ENCODE results near the gene VSTM4.

The VSTM4 gene

DNA sequence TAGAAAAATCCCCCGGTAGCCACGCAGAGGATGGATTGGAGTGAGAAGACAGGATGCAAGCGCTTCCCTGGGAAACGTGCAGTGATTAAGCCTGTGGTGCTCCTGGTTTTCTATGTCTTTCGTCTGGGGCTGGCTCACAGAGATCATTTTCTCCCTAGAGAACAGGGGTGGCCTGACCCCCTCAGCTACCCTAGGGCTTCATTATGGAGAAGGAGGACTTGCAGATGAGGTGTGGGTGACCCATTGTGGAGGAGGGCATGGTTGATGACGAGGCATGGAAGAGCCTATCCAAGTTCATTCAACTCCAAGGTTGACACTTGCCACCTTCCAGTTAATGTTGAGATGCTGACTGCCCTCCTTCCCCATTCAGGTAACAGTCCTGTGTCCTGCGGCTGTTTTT, 75.9 kb downstream of the VSTM4 start:
- no peaks in the 10 kb centered on the region for H3K27me3 ChIP-seq (ENCODE audit: control insufficient read depth in 1 of 2, insufficient read depth in 2 of 2, low read length in 2 of 2)
- peaks cover 3 to 5% of the 10 kb centered on the region in 2 donors for H3K36me3 ChIP-seq (ENCODE audit: control insufficient read depth in 2 of 2, insufficient read depth in 2 of 2, low read length in 2 of 2)
- no peaks in the 10 kb centered on the region for H3K9me3 ChIP-seq (ENCODE audit: control insufficient read depth in 2 of 2, low read length in 2 of 2)
- H3K9ac ChIP-seq (ENCODE audit: low read length in 2 of 2): no peak overlapping the region
- H3K4me1 ChIP-seq (ENCODE audit: control insufficient read depth, insufficient read depth, low read length): no peaks in the 10 kb centered on the region
- H3K27ac ChIP-seq (ENCODE audit: low read length): no peak overlapping the region
- no peak overlapping the region for H3K4me3 ChIP-seq (ENCODE audit: low read length in 2 of 2)

DNA sequence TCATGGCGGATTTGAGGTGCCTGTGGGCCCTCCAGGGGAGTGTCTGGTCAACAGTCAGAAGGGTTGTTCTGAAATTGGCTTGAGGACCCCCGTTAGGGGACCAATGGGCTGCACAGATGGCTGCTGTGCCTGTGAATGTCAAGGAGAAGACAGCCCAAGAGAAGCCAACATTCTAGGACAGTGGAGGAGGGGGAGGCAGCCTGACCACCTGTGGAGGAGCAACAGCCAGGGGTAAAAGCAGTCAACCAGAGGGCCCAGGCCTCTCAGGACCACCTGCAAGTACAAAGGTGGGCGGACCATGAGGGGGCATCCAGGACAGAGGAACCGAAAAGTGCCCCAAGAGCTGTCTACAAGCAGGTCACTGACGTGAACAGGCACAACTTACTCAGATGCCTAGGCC, 76.6 kb downstream of the VSTM4 start:
- Histone ChIP-seq H3K9ac (ENCODE audit: low read length in 2 of 2) (no peak overlapping the region), H3K4me1 (ENCODE audit: control insufficient read depth, insufficient read depth, low read length) (no peaks in the 10 kb centered on the region), H3K27ac (ENCODE audit: low read length) (no peak overlapping the region), H3K9me3 (ENCODE audit: control insufficient read depth in 2 of 2, low read length in 2 of 2) (no peaks in the 10 kb centered on the region), H3K4me3 (ENCODE audit: low read length in 2 of 2) (no peak overlapping the region), H3K36me3 (ENCODE audit: control insufficient read depth in 2 of 2, insufficient read depth in 2 of 2, low read length in 2 of 2) (peaks cover 3 to 7% of the 10 kb centered on the region in 2 donors), H3K27me3 (ENCODE audit: control insufficient read depth in 1 of 2, insufficient read depth in 2 of 2, low read length in 2 of 2) (no peaks in the 10 kb centered on the region)

GRCh38 chr10:49037187-49037586, 78.1 kb downstream of the VSTM4 start:
- no peaks in the 10 kb centered on the region for H3K4me1 ChIP-seq (ENCODE audit: control insufficient read depth, insufficient read depth, low read length)
- no peak overlapping the region for H3K9ac ChIP-seq (ENCODE audit: low read length in 2 of 2)
- peaks cover 3 to 7% of the 10 kb centered on the region in 2 donors for H3K36me3 ChIP-seq (ENCODE audit: control insufficient read depth in 2 of 2, insufficient read depth in 2 of 2, low read length in 2 of 2)
- H3K27ac ChIP-seq (ENCODE audit: low read length): no peak overlapping the region
- no peaks in the 10 kb centered on the region for H3K9me3 ChIP-seq (ENCODE audit: control insufficient read depth in 2 of 2, low read length in 2 of 2)
- no peaks in the 10 kb centered on the region for H3K27me3 ChIP-seq (ENCODE audit: control insufficient read depth in 1 of 2, insufficient read depth in 2 of 2, low read length in 2 of 2)
- no peak overlapping the region for H3K4me3 ChIP-seq (ENCODE audit: low read length in 2 of 2)

DNA sequence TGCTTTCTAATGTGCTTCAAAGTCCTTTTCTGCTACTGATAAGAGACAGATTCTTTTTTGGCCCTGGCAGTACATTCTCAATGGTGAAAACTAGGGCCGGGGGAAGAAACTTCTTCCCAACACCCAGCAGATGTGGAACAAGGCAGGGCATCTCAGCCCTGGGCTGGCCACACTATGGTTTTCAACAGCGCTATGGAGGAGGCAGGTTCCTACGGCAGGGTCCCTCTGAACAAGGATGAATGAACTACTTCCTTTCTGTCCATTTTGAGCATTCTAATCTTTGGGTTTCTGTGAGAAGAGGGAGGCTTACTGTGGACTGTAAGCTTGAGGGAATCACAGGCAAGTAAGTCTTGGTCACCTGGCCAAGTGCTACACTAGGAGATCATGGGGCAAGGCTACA, 78.7 kb downstream of the VSTM4 start:
- H3K9me3 ChIP-seq (ENCODE audit: control insufficient read depth in 2 of 2, low read length in 2 of 2): no peaks in the 10 kb centered on the region
- H3K36me3 ChIP-seq (ENCODE audit: control insufficient read depth in 2 of 2, insufficient read depth in 2 of 2, low read length in 2 of 2): peaks cover 3 to 9% of the 10 kb centered on the region in 2 donors
- H3K9ac ChIP-seq (ENCODE audit: low read length in 2 of 2): no peak overlapping the region
- H3K27ac ChIP-seq (ENCODE audit: low read length): no peak overlapping the region
- H3K27me3 ChIP-seq (ENCODE audit: control insufficient read depth in 1 of 2, insufficient read depth in 2 of 2, low read length in 2 of 2): no peaks in the 10 kb centered on the region
- no peak overlapping the region for H3K4me3 ChIP-seq (ENCODE audit: low read length in 2 of 2)
- H3K4me1 ChIP-seq (ENCODE audit: control insufficient read depth, insufficient read depth, low read length): no peaks in the 10 kb centered on the region

- Histone ChIP-seq H3K27ac (ENCODE audit: low read length) (no peak overlapping the region), H3K4me1 (ENCODE audit: control insufficient read depth, insufficient read depth, low read length) (no peaks in the 10 kb centered on the region), H3K36me3 (ENCODE audit: control insufficient read depth in 2 of 2, insufficient read depth in 2 of 2, low read length in 2 of 2) (peaks cover 3 to 9% of the 10 kb centered on the region in 2 donors), H3K27me3 (ENCODE audit: control insufficient read depth in 1 of 2, insufficient read depth in 2 of 2, low read length in 2 of 2) (no peaks in the 10 kb centered on the region), H3K9ac (ENCODE audit: low read length in 2 of 2) (no peak overlapping the region), H3K4me3 (ENCODE audit: low read length in 2 of 2) (no peak overlapping the region), H3K9me3 (ENCODE audit: control insufficient read depth in 2 of 2, low read length in 2 of 2) (no peaks in the 10 kb centered on the region)
Measured at GRCh38 chr10:49035920-49036319, 79.4 kb downstream of the VSTM4 start.

- H3K9me3 ChIP-seq (ENCODE audit: control insufficient read depth in 2 of 2, low read length in 2 of 2): no peaks in the 10 kb centered on the region
- H3K4me3 ChIP-seq (ENCODE audit: low read length in 2 of 2): no peak overlapping the region
- H3K27me3 ChIP-seq (ENCODE audit: control insufficient read depth in 1 of 2, insufficient read depth in 2 of 2, low read length in 2 of 2): no peaks in the 10 kb centered on the region
- H3K4me1 ChIP-seq (ENCODE audit: control insufficient read depth, insufficient read depth, low read length): no peaks in the 10 kb centered on the region
- H3K27ac ChIP-seq (ENCODE audit: low read length): no peak overlapping the region
- H3K9ac ChIP-seq (ENCODE audit: low read length in 2 of 2): no peak overlapping the region
- peaks cover 3 to 11% of the 10 kb centered on the region in 2 donors for H3K36me3 ChIP-seq (ENCODE audit: control insufficient read depth in 2 of 2, insufficient read depth in 2 of 2, low read length in 2 of 2)
Measured at GRCh38 chr10:49034925-49035324, 80.4 kb downstream of the VSTM4 start.

DNA sequence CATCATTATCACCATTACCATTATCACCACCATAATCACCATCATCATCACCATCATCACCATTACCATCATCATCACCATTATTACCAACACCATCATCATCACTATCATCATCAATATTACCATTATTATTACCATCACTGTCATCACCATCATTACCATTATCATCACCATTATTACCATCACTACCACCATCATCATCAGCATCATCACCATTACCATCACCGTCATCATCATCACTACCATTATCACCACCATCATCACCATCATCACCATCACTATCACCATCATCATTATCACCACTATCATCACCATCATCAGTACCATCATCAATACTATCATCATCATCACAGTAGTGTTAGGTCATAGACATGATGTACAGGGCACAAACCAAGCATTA, 81.4 kb downstream of the VSTM4 start:
- no peaks in the 10 kb centered on the region for H3K27me3 ChIP-seq (ENCODE audit: control insufficient read depth in 1 of 2, insufficient read depth in 2 of 2, low read length in 2 of 2)
- H3K4me1 ChIP-seq (ENCODE audit: control insufficient read depth, insufficient read depth, low read length): no peaks in the 10 kb centered on the region
- H3K36me3 ChIP-seq (ENCODE audit: control insufficient read depth in 2 of 2, insufficient read depth in 2 of 2, low read length in 2 of 2): peaks cover 3 to 7% of the 10 kb centered on the region in 2 donors
- no peak overlapping the region for H3K4me3 ChIP-seq (ENCODE audit: low read length in 2 of 2)
- no peak overlapping the region for H3K9ac ChIP-seq (ENCODE audit: low read length in 2 of 2)
- H3K27ac ChIP-seq (ENCODE audit: low read length): no peak overlapping the region
- H3K9me3 ChIP-seq (ENCODE audit: control insufficient read depth in 2 of 2, low read length in 2 of 2): no peaks in the 10 kb centered on the region

DNA sequence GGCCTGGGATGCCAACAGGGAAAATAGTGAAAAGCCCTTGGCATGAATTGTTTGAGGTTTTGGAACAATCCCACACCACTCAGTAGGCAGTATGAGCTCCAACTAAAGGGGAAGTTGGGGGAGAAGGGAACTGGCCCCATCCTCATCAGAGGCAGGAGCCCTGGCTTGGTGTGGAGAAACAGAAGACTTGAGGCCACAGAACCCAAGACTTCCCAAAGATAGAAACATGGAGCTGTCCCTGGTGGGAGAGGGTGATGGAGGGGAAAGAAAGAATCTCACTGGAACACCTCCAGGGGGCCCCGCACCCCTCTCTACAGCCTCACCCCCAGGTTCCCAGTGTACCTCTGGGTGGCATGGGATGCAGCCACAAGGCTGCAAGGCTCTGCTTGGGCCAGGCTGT, 85.7 kb downstream of the VSTM4 start:
- Histone ChIP-seq H3K4me3 (ENCODE audit: low read length in 2 of 2) (no peak overlapping the region), H3K4me1 (ENCODE audit: control insufficient read depth, insufficient read depth, low read length) (no peaks in the 10 kb centered on the region), H3K9ac (ENCODE audit: low read length in 2 of 2) (no peak overlapping the region), H3K36me3 (ENCODE audit: control insufficient read depth in 2 of 2, insufficient read depth in 2 of 2, low read length in 2 of 2) (peaks cover 0 to 6% of the 10 kb centered on the region in 2 donors), H3K27ac (ENCODE audit: low read length) (no peak overlapping the region), H3K27me3 (ENCODE audit: control insufficient read depth in 1 of 2, insufficient read depth in 2 of 2, low read length in 2 of 2) (no peaks in the 10 kb centered on the region), H3K9me3 (ENCODE audit: control insufficient read depth in 2 of 2, low read length in 2 of 2) (no peaks in the 10 kb centered on the region)

GRCh38 chr10:49028639-49029038, 86.7 kb downstream of the VSTM4 start:
- Histone ChIP-seq H3K9me3 (ENCODE audit: control insufficient read depth in 2 of 2, low read length in 2 of 2) (no peaks in the 10 kb centered on the region), H3K27ac (ENCODE audit: low read length) (no peak overlapping the region), H3K27me3 (ENCODE audit: control insufficient read depth in 1 of 2, insufficient read depth in 2 of 2, low read length in 2 of 2) (no peaks in the 10 kb centered on the region), H3K4me1 (ENCODE audit: control insufficient read depth, insufficient read depth, low read length) (peaks cover 5% of the 10 kb centered on the region), H3K4me3 (ENCODE audit: low read length in 2 of 2) (no peak overlapping the region), H3K9ac (ENCODE audit: low read length in 2 of 2) (no peak overlapping the region), H3K36me3 (ENCODE audit: control insufficient read depth in 2 of 2, insufficient read depth in 2 of 2, low read length in 2 of 2) (peaks cover 0 to 4% of the 10 kb centered on the region in 2 donors)

DNA sequence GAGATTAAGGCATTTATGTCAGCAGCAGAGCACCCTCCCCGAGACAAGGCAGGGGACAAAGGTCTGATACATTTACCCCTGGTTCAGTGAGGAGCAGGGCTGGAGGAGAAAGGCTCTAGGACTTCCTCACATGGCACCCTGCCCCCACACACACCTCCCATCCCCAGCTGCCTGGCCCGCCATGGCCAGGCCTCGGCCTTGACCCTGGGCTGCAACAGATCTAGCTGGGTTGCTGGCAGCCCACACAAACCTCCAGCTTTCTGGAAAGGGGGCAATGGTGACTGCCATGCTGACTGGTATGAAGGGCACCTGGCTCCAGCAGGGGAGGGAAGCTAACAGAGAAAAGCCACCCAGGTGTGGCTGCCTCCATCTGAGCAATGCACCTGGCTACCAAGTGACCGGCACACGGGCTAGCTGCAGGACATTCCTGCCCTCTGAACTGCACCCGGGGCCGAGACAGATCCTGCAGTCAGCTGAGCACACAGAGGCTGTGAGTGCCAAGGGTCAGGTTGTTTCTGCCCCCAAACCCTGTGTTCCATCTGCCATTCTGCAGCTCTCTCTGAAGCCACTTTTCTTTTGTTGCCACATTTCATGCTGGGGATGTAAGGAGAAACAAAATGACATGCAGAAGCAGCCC, 89.9 kb downstream of the VSTM4 start:
- Histone ChIP-seq H3K9ac (ENCODE audit: low read length in 2 of 2) (no peak overlapping the region), H3K27me3 (ENCODE audit: control insufficient read depth in 1 of 2, insufficient read depth in 2 of 2, low read length in 2 of 2) (no peaks in the 10 kb centered on the region), H3K4me3 (ENCODE audit: low read length in 2 of 2) (no peak overlapping the region), H3K36me3 (ENCODE audit: control insufficient read depth in 2 of 2, insufficient read depth in 2 of 2, low read length in 2 of 2) (peaks cover 2 to 3% of the 10 kb centered on the region in 2 donors), H3K27ac (ENCODE audit: low read length) (no peak overlapping the region), H3K9me3 (ENCODE audit: control insufficient read depth in 2 of 2, low read length in 2 of 2) (no peaks in the 10 kb centered on the region), H3K4me1 (ENCODE audit: control insufficient read depth, insufficient read depth, low read length) (peaks cover 8% of the 10 kb centered on the region)

GRCh38 chr10:49024484-49024883, 90.8 kb downstream of the VSTM4 start:
- Histone ChIP-seq H3K36me3 (ENCODE audit: control insufficient read depth in 2 of 2, insufficient read depth in 2 of 2, low read length in 2 of 2) (peaks cover under 1 to 4% of the 10 kb centered on the region in 2 donors), H3K4me1 (ENCODE audit: control insufficient read depth, insufficient read depth, low read length) (peaks cover 8% of the 10 kb centered on the region), H3K27me3 (ENCODE audit: control insufficient read depth in 1 of 2, insufficient read depth in 2 of 2, low read length in 2 of 2) (no peaks in the 10 kb centered on the region), H3K27ac (ENCODE audit: low read length) (peak overlapping the region; percentile 53), H3K9me3 (ENCODE audit: control insufficient read depth in 2 of 2, low read length in 2 of 2) (no peaks in the 10 kb centered on the region), H3K9ac (ENCODE audit: low read length in 2 of 2) (no peak overlapping the region), H3K4me3 (ENCODE audit: low read length in 2 of 2) (no peak overlapping the region)

All from stomach smooth muscle (tissue), 2 donors.